Measurements from ENCODE around the gene RAB44. TPM values are rescaled to one million over a fixed set of nuclear protein-coding genes. Genes with fewer than 3 reads are reported as not detected.

The RAB44 gene
- total and polyA plus RNA-seq, 2 of the 4 experiments (the other 2 are of a cell fraction) = 0.03 TPM; not detected in 1

DNA sequence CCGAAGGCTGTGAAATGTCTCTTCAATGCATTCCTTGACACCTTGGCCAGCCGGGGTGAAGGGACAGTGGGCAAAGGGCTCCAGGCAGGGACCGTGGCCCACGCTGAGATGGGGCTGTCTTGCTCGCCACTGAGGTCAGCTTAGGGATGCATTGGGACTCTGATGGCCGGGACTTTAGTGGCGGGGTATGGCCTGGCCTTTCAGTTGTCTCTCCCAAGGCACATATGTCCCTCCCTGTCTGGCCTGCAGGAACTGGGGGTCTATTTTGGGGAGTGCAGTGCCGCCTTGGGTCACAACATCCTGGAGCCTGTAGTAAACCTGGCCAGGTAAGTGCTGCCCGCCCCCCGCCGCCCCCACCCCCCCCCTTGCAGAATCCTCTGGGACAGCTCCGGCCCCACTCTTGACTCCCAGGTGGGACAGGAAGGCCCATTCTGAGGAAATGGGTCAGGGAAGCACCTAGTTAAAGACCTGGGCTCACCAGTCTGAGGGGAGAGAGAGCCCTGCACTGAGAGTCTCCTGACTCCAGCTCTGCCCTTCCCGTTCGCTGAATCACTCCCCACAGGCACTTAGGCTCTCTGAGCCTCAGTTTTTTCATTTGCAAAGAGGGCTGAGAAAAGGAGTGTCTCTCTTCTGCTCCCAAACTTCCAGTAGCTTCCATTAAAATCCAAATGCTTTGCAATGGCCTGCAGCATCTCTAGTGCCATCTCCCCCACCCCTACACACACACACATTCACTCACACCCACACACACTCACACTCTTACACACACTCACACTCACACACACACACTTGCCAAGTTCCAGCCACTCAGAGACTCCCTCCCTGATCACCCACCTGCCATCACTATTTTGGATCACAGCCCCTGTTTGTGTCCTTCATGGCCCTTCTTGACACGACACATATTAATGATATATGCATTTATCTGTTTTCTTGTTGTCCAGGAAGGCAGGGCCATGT is 33.1 kb downstream of the RAB44 start:
- Histone ChIP-seq H4K20me1 (ENCODE audit: insufficient read depth, low read length) (no peaks in the 10 kb centered on the region), H3K79me1 (ENCODE audit: low read depth in 1 of 2, low read length in 2 of 2) (no peaks in the 10 kb centered on the region), H4K5ac (ENCODE audit: low read depth, low read length) (no peak overlapping the region), H3K14ac (replicated peaks; ENCODE audit: low read depth, low read length) (no peak overlapping the region), H2AK9ac (replicated peaks; ENCODE audit: low read depth, low read length, poor library complexity) (no peak overlapping the region), H3K9me1 (ENCODE audit: insufficient read depth, low read length) (no peaks in the 10 kb centered on the region; the same call in 1 of the 2 replicates), H4K8ac (ENCODE audit: low read depth in 2 of 2, low read length in 2 of 2) (no peak overlapping the region), H2BK120ac (ENCODE audit: low read depth, low read length) (no peak overlapping the region), H3K56ac (ENCODE audit: extremely low read depth, insufficient read depth, low read length) (no peak overlapping the region), H3K4me1 (ENCODE audit: control insufficient read depth, insufficient read depth, low read length) (peaks cover 9% of the 10 kb centered on the region), H3K36me3 (ENCODE audit: control insufficient read depth, insufficient read depth, low read length) (no peaks in the 10 kb centered on the region), H3K27ac (ENCODE audit: insufficient read depth, low read length) (no peak overlapping the region), H3K4me2 (ENCODE audit: low read depth, low read length) (no peak overlapping the region), H3K9me3 (ENCODE audit: control insufficient read depth, insufficient read depth, low read length) (no peaks in the 10 kb centered on the region), H2AK5ac (ENCODE audit: low read depth, low read length) (no peak overlapping the region), H3K4me3 (ENCODE audit: insufficient read depth, low read depth, low read length) (no peak overlapping the region), H2BK20ac (ENCODE audit: low read depth, low read length) (no peak overlapping the region), H3K23ac (ENCODE audit: low read depth, low read length) (no peak overlapping the region), H4K91ac (ENCODE audit: insufficient read depth, low read depth, low read length) (no peak overlapping the region), H3K18ac (ENCODE audit: low read depth, low read length) (no peak overlapping the region), H3K27me3 (ENCODE audit: control insufficient read depth, insufficient read depth, low read length) (peaks cover 2% of the 10 kb centered on the region; the same call in 1 of the 2 replicates), H3K9ac (ENCODE audit: low read depth, low read length) (no peak overlapping the region), H3K4ac (ENCODE audit: low read depth, low read length) (no peak overlapping the region), H2BK15ac (ENCODE audit: low read depth, low read length) (no peak overlapping the region), H2BK5ac (ENCODE audit: low read depth, low read length, poor library complexity, severe bottlenecking) (no peak overlapping the region), H2AFZ (replicated peaks; ENCODE audit: low read length, poor library complexity) (no peak overlapping the region)
- intact Hi-C loops (cut with micrococcal nuclease) (no loop called here), dilution Hi-C loops (cut with HindIII; ENCODE audit: low sequenced_read_pairs, unreplicated experiment) (no loop called here), in situ Hi-C loops (cut with MboI; ENCODE audit: low sequenced_read_pairs) (no loop called here)
- WGBS, 2 experiments (ENCODE audit: extremely low coverage in 2 of 2, insufficient read length in 1 of 2) = 73% methylated on average over 5 of the region's 15 CpGs; no CpG with 5 or more reads in 1 of the 2 experiments
- ChIA-PET CTCF (interaction anchor here (0.6 kb wide), 1 partner anchor 183 kb away, joined by 3 read pairs; no protein-coding TSS in a partner anchor), POLR2A (ENCODE audit: unreplicated experiment) (no interaction called here)
- TF ChIP-seq NFE2L2 (IDR thresholded peaks at IDR 0.05; ENCODE audit: low read depth, low read length) (no peak), CHD1 (IDR thresholded peaks at IDR 0.05; ENCODE audit: low read depth, low read length) (no peak), BHLHE40 (IDR thresholded peaks at IDR 0.05; ENCODE audit: low read depth, low read length) (no peak), RCOR1 (IDR thresholded peaks at IDR 0.05; ENCODE audit: insufficient replicate concordance, low read length) (no peak), CEBPB (IDR thresholded peaks at IDR 0.05; ENCODE audit: low read depth, low read length) (no peak), SMC3 (IDR thresholded peaks at IDR 0.05; ENCODE audit: low read depth, low read length) (no peak), POLR2A (IDR thresholded peaks at IDR 0.05; ENCODE audit: low read depth, low read length) (no peak), MAFK (IDR thresholded peaks at IDR 0.05; ENCODE audit: low read depth, low read length) (no peak), MXI1 (IDR thresholded peaks at IDR 0.05; ENCODE audit: borderline replicate concordance, low read depth, low read length) (no peak)
- TF ChIP-seq, protein P1, sequence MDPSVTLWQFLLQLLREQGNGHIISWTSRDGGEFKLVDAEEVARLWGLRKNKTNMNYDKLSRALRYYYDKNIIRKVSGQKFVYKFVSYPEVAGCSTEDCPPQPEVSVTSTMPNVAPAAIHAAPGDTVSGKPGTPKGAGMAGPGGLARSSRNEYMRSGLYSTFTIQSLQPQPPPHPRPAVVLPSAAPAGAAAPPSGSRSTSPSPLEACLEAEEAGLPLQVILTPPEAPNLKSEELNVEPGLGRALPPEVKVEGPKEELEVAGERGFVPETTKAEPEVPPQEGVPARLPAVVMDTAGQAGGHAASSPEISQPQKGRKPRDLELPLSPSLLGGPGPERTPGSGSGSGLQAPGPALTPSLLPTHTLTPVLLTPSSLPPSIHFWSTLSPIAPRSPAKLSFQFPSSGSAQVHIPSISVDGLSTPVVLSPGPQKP (IDR thresholded peaks at IDR 0.05; ENCODE audit: borderline replicate concordance, low read depth, low read length) = no peak
- TF ChIP-seq, protein P2, sequence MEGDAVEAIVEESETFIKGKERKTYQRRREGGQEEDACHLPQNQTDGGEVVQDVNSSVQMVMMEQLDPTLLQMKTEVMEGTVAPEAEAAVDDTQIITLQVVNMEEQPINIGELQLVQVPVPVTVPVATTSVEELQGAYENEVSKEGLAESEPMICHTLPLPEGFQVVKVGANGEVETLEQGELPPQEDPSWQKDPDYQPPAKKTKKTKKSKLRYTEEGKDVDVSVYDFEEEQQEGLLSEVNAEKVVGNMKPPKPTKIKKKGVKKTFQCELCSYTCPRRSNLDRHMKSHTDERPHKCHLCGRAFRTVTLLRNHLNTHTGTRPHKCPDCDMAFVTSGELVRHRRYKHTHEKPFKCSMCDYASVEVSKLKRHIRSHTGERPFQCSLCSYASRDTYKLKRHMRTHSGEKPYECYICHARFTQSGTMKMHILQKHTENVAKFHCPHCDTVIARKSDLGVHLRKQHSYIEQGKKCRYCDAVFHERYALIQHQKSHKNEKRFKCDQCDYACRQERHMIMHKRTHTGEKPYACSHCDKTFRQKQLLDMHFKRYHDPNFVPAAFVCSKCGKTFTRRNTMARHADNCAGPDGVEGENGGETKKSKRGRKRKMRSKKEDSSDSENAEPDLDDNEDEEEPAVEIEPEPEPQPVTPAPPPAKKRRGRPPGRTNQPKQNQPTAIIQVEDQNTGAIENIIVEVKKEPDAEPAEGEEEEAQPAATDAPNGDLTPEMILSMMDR (conservative IDR thresholded peaks at IDR 0.05; ENCODE audit: low read depth, low read length) = no peak
- BruUV-seq (replicated peaks) = no TSS peak
- no peak for DNase-seq
- no peak for ATAC-seq (ENCODE audit: low read depth)

All from IMR-90 (cell line).